Testis (tissue), 2 donors: ENCODE data around the gene IRGQ.

ENCODE experiments used
- POLR2A ChIP-seq: fragments of 450-650 bp; IDR thresholded peaks from one replicate; pipeline ENCODE4 v1.6.1; 2017; ENCODE audit warnings: antibody characterized with exemption, mild to moderate bottlenecking, moderate library complexity
- TF ChIP-seq, protein P1 (sequence below), 3 experiments: fragments of 450-650 bp in 2 of 3; fragments of 200-600 bp in 1 of 3; sonication (generic) in 1 of 3; IDR thresholded peaks; one replicate each; pipeline ENCODE4 v1.5.1; 2016 to 2019; ENCODE audit warnings: antibody characterized with exemption in 3 of 3, mild to moderate bottlenecking in 2 of 3, moderate library complexity in 1 of 3

DNA sequence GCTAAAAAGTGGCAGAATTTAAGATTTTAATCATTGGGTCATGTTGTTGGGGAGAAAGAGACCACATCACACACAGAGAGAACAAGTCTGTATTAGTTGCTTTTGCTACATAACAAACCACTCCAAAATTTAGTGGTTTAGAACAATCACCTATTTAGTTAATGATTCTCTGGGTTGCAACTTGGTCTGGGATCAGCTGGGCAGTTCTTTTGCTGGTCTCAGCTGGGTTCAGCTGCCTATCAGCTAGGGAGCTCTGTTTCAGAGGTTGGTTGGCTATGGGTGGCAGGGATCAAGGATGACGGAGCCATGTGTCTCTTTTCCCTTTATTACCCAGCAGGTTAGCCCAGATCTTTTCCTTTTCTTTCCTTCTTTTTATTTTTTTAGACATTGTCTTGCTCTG is 11.4 kb downstream of the IRGQ start:
- TF ChIP-seq, protein P1, sequence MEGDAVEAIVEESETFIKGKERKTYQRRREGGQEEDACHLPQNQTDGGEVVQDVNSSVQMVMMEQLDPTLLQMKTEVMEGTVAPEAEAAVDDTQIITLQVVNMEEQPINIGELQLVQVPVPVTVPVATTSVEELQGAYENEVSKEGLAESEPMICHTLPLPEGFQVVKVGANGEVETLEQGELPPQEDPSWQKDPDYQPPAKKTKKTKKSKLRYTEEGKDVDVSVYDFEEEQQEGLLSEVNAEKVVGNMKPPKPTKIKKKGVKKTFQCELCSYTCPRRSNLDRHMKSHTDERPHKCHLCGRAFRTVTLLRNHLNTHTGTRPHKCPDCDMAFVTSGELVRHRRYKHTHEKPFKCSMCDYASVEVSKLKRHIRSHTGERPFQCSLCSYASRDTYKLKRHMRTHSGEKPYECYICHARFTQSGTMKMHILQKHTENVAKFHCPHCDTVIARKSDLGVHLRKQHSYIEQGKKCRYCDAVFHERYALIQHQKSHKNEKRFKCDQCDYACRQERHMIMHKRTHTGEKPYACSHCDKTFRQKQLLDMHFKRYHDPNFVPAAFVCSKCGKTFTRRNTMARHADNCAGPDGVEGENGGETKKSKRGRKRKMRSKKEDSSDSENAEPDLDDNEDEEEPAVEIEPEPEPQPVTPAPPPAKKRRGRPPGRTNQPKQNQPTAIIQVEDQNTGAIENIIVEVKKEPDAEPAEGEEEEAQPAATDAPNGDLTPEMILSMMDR (IDR thresholded peaks at IDR 0.05): no peak
- no peak for TF ChIP-seq POLR2A
